NCI-H1436 treated with DMSO at 0.1 percent for 48 hours (cell line): ENCODE data around the gene ANKRD28.
"Not testable (repeated sequence)": the region's sequence is repeated elsewhere in the genome, so short reads cannot be mapped to it uniquely, and the experiment has no call there.

Experiments used
- DNase-seq: peaks from one replicate; lab custom pipeline; 2025; lab: John Stamatoyannopoulos, UW

Gene ANKRD28

DNA sequence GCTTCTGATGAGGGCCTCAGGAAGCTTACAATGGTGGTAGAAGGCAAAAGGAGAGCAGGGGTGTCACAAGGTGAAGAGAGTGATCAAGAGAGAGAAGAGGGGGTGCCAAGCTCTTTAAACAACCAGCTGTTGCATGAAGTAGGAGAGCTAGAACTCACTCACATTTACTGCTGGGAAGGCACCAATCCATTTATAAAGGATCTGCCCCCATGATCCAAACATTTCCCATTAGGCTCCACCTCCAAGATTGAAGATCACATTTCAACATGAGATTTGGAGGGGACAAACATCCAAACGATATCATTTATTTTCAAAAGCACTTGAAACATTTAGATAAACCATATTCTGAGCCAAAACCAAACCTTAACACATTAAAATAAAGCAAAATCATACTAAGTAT is 26.3 kb downstream of the ANKRD28 start:
- DNase-seq = no peak

DNA sequence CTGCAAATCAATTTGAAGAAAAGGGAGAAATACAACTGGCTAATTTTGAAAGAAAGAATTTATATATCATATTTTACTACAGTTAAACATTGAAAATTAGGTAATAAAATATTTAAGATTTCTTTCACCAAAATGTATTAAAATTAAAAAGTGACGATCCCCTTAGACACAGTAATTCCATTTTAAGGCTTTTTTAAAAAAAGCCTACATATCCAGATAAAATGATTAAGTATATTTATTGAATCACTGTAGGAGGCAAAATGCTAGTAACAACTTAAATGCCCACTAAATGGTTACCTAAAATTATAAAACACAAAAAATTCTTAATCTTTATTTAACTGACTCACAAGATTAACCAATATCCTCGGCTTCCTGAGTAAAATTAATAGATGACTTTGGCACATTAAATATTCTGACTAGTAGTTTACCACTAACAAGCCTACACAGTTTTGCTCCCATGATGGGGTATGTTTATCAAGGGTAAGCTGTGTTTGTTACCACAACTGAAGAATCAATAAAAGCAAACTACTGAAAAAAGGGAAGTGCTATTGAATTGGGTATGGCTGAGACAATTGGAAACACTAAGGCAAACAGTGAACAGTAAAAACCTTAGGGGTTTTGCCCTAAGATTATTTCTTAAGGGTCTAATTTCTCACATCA is 28.4 kb downstream of the ANKRD28 start:
- DNase-seq = no peak

DNA sequence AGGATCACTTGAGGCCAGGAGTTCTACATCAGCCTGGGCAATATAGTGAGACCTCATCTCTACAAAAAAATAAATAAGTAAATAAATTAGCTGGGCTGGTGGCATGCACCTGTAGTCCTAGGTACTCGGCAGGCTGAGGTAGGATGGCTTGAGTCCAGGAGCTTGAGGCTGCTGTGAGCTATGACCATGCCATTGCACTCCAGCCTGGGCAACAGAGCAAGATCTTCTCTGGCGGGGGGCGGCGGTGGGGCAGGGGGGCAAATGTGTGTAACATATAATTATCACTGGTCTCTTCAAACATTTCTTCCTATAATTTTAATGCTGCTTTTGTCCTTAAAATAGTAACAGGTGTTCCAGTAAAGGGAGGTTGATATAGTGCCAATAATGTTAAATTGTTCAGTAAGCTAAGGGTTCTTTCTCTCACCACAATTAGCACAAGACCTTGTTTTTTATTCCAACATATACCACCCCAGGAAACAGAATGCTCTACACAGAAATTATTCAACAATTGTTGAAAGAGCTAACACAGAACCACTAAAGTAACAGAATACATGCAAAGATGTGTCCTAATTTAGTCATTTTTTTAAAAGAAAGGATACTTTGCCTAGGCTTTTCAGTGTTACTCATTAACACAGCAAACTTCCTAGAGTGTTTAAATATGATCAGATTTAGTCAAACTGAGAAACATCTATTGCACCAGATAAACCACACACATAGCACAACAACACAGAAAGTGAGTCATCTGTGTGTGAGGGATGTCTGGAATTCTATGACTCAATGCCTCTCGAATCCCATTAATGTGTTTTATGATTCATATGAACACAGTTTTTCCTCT is 29.1 kb downstream of the ANKRD28 start:
- no peak for DNase-seq

DNA sequence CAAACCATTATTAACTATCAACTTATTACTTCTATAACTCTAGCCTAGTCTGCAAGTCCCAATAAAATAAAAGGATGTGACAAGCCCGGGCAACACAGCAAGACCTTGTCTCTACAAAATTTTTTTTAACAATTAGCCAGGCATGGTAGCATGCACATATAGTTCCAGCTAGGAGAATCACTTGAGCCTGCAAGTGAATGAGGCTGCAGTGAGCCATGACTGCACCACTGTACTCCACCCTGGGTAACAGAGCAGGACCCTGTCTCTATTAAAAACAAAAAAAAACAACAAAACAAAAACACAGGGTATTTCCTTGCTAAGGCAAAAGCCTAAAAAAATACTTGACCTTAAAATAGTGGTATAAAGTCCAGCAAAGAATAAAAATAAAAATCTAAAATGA is 31.4 kb downstream of the ANKRD28 start:
- DNase-seq = no peak

DNA sequence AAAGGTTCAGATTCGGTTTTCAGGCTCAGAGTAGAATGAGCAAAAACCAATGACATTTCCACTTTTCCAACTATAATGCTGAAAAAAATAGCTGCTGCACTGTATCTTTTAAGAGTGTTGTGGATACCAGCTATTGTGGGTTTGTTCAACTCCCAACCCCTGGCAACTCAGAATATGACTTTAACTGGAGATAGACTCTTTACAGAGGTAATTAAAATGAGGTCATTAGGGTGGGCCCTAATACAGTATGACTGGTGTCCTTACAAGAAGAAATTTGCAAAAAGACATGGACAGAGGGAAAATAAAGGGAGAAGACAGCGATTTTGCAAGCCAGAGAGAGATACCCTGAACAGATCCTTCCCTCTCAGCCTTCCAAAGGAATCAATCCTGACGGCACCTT is 39.5 kb downstream of the ANKRD28 start:
- DNase-seq = no peak

DNA sequence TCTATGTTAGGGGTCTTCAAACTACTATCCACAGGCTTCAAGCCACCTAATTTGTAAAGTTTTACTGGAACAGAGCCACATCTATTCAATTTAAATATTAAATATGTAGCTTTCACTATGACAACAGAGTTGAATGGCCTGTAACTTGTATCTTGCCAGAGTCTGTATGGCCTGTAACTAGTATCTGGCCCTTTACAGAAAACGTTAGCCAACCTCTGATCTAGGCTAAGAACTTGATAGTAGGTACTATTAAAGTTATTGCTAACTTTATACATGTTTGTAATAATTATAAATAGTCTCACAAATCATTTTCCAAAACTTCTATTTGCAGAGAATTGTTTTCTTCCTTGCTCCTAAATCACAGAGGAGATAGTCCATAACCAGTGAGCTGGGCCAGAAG is 40.0 kb downstream of the ANKRD28 start:
- DNase-seq = no peak

DNA sequence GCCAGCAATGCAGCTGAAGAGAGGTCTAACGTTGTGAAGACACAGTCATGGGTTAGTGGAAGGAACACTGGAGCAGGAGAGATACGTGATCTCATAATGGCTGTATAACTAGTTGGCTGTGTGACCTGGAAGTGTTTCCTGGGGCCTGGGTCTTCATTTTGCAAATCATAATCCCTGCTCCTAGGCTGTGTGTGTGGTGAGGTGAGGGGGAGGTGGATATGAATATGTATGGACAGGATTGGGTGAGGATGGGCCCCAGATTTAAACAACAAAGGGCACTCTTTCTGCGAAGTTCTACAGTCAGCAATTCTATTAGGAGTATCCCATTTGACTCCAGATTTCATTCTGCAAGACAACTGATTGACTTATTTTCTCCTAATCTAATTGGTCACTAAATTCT is 41.3 kb downstream of the ANKRD28 start:
- no peak for DNase-seq

DNA sequence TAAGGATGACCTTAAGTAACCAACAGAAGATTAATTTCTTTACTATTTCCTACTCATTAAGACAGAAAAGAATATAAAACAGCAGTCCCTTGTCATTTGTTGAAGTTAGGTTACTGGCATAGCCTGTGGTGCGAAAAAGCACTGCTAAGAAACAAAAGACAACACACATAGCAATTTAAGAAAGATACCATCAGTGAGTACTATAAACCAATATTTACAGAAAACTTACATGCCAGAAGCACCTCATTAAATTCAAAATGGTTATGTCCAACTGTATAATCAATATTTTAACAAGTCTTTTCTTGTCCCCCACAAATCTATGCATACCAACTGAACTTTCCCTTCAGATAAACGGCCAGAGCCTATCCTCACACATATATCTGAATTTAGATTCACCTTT is 42.0 kb downstream of the ANKRD28 start:
- no peak for DNase-seq

DNA sequence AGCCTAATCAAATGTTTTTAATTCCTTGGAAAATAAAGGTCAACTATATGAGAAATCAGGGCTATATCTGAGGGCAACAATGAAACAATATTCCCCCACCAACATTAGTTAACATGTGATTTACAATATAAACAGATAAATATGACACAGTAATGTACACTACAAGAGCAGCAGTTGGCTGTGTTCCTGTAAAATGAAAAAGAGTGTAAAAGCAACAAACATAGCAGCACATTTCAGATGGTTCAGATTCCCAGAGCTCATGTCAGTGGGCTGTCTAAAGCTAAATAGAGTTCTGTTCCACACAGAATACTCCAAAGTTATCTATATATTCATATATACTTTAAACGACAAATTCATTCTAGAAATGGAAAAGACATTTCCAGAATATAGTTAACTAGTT is 42.6 kb downstream of the ANKRD28 start:
- no peak for DNase-seq

DNA sequence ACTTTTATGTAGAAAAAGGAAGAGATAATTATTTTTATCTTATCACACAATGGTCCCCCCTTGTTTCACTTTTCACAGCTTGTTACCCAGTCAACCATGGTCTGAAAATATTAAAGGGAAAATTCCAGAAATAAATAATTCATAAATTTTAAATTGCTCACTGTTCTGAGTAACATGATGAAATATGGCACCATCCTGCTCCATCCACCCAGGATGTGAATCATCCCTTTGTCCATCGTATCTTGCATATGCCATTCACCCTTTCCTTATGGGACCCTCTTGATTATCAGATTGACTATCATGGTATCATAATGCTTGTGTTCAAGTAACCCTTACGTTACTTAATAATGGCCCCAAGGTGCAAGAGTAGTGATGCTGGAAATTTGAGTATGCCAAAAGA is 43.7 kb downstream of the ANKRD28 start:
- no peak for DNase-seq

DNA sequence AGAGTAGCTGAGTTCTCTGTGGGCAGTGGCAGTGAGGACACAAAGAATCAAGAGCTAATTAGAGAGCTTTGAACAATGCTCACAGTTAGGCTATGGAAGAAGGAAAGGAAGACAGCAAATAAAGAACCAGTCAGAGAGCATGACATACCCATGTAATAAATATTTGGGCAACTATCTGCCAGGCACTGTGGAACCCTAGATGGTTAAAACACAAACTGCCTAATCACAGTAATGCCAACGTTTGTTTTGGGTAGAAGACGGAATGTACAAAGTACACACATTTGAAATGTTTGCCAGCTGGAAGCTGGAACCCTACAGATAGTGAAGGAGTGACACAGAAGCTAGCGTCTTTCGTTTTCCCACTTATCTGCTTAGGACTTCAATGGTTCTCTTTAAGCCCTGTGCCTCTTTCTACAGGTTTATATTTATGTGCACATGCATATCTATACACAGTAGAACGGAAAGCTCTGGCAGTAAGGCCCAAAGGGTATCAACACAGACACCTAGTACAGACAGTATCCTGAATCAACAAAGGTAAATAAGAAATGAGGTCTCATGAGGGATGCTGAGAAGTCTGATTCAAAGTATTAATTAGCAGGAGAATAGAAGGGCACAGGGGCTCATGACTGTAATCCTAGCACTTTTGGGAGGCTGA is 44.6 kb downstream of the ANKRD28 start:
- DNase-seq = no peak

DNA sequence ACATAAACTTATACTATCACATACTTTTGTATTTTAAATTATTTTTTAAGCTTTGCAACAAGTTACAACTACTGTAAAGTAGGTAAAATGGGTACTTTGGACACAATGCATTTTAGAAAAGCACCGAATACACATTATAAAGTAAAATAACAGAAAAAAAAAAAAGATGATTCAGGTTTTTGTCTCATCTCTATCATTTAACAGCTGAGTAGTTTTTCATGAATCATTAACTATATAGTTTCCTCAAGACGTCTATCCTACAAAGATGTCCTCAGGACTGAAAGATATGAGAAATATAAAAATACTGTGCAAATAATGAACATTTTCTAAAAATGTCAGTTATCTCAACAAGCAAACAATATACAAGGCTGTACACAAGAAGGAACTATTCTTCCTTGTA is 46.9 kb downstream of the ANKRD28 start:
- no peak for DNase-seq

DNA sequence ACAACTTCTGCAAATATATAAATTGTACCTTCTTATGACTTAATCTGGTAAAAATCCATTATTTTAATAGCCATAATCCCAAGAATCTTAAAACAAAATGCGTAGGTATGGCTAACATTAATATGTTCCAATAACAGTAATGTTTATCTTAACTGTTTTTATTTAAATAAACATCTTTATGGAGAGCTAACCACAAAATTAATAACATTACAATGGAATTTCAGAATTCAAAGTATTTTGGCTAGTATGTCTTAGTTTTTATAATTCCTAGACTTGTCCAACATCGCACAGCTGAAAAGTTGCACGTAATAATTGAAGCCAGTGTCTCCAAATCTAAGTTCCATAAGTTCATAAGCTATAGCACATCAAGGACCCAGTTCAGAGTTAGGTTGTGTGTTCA is 47.6 kb downstream of the ANKRD28 start:
- no peak for DNase-seq

DNA sequence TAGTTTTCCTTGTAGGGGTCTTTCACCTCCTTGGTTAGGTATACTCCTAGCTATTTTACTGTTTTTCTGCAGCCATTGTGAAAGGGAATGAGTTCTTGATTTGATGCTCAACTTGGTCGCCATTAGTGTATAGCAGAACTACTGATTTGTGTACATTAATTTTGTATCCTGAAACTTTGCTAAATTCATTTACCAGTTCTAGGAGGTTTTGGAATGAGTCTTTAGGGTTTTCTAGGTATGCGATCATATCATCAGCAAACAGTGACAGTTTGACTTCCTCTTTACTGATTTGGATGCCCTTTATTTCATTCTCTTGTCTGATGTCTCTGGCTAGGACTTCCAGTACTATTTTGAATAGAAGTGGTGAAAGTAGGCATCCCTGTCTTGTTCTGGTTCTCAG is 51.9 kb downstream of the ANKRD28 start:
- DNase-seq = not testable (repeated sequence)

DNA sequence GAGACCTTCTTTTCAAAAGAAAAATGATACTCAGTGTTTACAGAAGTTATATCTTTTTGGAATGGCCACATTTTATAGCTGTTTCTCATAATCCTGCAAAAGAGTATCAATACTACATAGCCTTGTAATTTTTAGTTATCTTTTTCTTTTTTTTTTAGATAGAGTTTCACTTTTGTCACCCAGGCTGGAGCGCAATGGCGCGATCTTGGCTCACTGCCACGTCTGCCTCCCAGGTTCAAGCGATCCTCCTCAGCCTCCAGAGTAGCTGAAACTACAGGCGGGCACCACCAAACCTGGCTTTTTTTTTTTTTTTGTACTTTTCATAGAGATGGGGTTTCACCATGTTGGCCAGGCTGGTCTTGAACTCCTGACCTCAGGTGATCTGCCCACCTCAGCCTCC is 53.6 kb downstream of the ANKRD28 start:
- DNase-seq = no peak

DNA sequence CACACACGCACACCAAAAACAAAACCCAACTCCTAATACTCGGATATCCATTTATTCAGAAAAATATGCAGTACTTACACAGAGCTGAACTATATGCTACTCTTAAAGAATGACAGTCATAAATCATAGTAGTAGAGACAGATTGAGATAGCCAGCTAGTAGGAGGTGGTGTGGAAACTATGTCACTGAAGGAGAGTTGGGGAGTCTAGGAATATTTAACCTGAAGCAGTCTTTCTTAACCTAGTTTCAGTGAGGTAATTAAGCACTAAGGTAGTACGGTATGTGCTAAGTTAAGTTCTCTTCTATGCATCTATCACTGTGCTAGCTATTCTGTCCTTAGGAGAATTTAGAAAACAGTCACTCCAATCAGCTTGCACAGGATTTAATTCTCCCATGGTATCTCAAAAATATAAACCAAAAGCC is 54.2 kb downstream of the ANKRD28 start:
- no peak for DNase-seq

DNA sequence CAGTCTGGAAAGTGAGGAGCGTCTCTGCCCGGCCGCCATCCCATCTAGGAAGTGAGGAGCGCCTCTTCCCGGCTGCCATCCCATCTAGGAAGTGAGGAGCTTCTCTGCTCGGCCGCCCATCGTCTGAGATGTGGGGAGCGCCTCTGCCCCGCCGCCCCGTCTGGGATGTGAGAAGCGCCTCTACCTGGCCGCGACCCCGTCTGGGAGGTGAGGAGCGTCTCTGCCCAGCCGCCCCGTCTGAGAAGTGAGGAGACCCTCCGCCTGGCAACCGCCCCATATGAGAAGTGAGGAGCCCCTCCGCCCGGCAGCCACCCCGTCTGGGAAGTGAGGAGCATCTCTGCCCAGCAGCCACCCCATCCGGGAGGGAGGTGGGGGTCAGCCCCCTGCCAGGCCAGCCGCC is 55.5 kb downstream of the ANKRD28 start:
- DNase-seq = not testable (repeated sequence)

DNA sequence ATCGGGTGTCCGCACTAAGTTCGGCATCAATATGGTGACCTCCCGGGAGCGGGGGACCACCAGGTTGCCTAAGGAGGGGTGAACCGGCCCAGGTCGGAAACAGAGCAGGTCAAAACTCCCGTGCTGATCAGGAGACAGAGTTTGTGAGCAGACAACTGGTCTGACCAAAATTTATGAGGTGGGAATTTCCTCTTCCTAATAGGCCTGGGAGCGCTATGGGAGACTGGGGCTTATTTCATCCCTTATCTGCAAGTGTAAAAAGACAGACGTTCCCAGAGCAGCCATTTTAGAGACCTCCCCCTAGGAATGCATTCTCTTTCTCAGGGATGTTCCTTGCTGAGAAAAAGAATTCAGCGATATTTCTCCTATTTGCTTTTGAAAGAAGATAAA is 59.2 kb downstream of the ANKRD28 start:
- not testable (repeated sequence) for DNase-seq

DNA sequence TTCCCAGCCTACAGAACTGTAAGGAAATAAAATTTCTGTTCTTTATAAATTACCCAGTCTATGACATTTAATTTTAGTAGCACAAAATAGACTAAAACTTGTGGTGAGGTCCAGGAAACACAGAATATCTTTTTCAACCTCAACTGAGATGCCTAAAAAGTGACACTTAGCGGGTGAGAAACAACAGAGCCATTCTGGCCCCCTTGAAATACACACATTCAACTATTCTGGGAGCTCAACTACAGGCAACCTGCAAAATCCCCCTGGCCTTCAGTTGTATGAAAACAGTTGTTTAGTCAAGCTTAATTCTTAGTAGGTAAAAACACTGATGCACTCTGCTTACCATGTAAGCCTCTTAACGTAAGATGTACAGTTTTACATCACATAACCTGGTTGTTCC is 66.8 kb downstream of the ANKRD28 start:
- DNase-seq = no peak

DNA sequence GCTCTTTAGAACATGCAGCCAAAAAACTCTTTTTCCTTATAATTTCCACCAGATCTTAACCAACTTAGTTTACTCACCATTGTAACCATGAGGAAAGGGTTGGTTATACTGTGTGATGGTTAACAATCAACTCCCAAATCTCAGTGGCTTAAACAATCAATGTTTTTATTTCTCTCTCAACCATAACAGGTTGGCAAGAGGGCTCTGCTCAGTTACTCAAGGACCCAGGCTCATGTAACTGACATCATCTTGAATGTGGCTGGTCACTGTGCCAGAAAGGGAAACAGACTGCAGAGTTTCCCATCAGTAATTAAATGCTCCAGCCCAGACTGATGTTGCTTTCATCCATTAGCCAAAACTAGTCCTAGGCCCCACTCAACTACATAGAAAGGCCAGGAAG is 69.0 kb downstream of the ANKRD28 start:
- DNase-seq = no peak

DNA sequence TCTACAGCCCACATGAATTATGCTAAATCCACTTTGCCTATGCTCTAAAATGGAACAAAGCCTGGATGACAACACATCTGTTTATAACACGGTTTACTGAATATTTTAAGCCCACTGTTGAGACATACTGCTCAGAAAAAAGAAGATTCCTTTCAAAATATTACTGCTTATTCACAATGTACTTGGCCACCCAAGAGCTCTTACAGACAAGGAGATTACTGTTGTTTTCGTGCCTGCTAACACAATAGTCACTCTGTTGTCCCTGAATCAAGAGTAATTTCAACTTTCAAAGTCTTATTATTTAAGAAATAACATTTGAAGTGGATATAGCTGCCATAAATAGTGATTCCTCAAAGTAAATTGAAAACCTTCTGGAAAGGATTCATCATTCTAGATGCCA is 70.9 kb downstream of the ANKRD28 start:
- no peak for DNase-seq

DNA sequence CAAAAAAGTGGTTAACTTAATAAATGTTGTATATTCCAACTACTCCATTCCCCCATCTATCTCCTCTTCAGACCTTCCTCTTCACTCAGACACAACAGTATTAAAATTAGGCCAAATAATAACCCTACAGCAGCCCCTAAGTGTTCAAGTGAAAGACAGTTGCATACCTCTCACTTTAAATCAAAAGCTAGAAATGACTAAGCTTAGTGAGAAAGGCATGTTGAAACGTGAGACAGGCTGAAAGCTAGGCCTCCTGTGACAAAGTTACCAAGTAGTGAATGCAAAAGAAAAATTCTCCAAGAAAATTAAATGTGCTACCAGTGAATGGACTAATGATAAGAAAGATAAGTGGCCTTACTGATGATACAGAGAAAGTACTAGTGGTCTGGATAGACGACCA is 71.7 kb downstream of the ANKRD28 start:
- no peak for DNase-seq

DNA sequence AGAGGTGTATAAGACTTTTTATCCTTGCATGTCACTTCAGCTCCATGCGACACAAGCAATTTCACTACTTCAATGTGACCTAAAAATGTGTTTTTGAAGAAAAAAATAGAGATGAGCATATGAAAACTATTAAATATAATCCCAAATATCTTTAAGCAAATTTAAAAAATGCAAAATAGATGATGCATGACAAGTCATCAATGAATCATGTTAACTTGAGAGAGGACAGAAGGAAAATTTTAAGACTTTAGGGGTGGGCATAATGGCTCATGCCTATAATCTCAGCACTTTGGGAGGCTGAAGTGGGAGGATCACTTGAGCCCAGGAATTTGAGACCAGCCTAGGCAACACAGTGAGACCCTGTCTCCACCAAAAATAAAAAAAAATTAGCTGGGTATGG is 73.3 kb downstream of the ANKRD28 start:
- no peak for DNase-seq

DNA sequence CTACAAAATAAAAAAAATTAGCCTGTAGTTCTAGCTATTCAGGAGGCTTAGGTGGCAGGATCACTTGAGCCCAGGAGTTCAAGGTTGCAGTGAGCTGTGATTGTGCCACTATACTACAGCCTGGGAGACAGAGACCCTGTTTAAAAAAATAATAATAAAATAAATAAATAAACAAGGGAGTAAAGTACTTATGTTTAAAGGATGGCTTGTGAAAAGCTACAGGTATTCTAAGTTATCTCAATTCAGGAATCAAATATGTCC is 74.2 kb downstream of the ANKRD28 start:
- DNase-seq = no peak
